Measurements from ENCODE around the gene RAB14. TPM values are rescaled to one million over a fixed set of nuclear protein-coding genes. Genes with fewer than 3 reads are reported as not detected.
"Not testable (repeated sequence)": the region's sequence is repeated elsewhere in the genome, so short reads cannot be mapped to it uniquely, and the experiment has no call there.

The RAB14 gene
- total and polyA plus RNA-seq, 5 donors: 22.9 to 57.3 (median 47.4) TPM

DNA sequence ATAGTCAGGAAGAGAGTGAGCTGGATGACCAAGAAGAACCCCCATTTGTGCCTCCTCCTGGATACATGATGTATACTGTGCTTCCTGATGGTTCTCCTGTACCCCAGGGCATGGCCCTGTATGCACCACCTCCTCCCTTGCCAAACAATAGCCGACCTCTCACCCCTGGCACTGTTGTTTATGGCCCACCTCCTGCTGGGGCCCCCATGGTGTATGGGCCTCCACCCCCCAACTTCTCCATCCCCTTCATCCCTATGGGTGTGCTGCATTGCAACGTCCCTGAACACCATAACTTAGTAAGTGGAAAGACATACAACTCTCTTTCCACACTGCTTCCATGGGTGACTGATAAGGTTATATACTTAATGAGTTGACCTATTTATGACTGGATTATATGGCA is 51.5 kb downstream of the RAB14 start:
- H3K27me3 ChIP-seq (ENCODE audit: control insufficient read depth, insufficient read depth): no peaks in the 10 kb centered on the region
- intact Hi-C loops (cut with DNase I): no loop called here
- no peak for DNase-seq
- no peaks in the 10 kb centered on the region for H3K4me1 ChIP-seq (ENCODE audit: control insufficient read depth, insufficient read depth, low read length)
- ATAC-seq: no peak
- H3K4me3 ChIP-seq (ENCODE audit: low read length): no peak overlapping the region
- H3K9me3 ChIP-seq (ENCODE audit: control insufficient read depth, low read length): no peaks in the 10 kb centered on the region
- H3K27ac ChIP-seq (ENCODE audit: low read length): no peak overlapping the region
- 53% methylated on average over 2 of the region's 2 CpGs for WGBS

- no peak overlapping the region for H3K27ac ChIP-seq (ENCODE audit: low read length)
- intact Hi-C loops (cut with DNase I): no loop called here
- no peak overlapping the region for H3K4me3 ChIP-seq (ENCODE audit: low read length)
- DNase-seq (no peak), ATAC-seq (no peak)
- H3K9me3 ChIP-seq (ENCODE audit: control insufficient read depth, low read length): no peaks in the 10 kb centered on the region
- WGBS: 87% methylated on average over 2 of the region's 2 CpGs
- no peaks in the 10 kb centered on the region for H3K27me3 ChIP-seq (ENCODE audit: control insufficient read depth, insufficient read depth)
- no peaks in the 10 kb centered on the region for H3K4me1 ChIP-seq (ENCODE audit: control insufficient read depth, insufficient read depth, low read length)
Measured at GRCh38 chr9:121144482-121144881, 57.2 kb downstream of the RAB14 start.

DNA sequence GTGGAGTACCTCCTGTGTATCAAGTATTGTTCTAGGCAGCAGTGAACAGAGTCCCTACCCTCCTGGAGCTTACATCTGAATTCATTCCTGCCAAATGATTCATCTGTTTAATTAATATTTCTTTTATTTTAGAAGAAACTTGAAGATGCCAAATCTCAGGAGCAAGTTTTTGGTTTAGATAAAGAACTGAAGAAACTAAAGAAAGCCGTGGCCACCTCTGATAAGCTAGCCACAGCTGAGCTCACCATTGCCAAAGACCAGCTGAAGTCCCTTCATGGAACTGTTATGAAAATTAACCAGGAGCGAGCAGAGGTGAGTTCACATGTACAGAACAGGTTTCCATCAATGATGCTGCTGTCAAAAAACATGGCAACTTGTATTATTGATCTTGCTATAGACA is 57.9 kb downstream of the RAB14 start:
- Histone ChIP-seq H3K27ac (ENCODE audit: low read length) (no peak overlapping the region), H3K27me3 (ENCODE audit: control insufficient read depth, insufficient read depth) (no peaks in the 10 kb centered on the region), H3K4me1 (ENCODE audit: control insufficient read depth, insufficient read depth, low read length) (no peaks in the 10 kb centered on the region), H3K4me3 (ENCODE audit: low read length) (no peak overlapping the region), H3K9me3 (ENCODE audit: control insufficient read depth, low read length) (no peaks in the 10 kb centered on the region)
- no peak for ATAC-seq
- no peak for DNase-seq
- 96% methylated on average over 2 of the region's 2 CpGs for WGBS
- intact Hi-C loops (cut with DNase I): no loop called here

DNA sequence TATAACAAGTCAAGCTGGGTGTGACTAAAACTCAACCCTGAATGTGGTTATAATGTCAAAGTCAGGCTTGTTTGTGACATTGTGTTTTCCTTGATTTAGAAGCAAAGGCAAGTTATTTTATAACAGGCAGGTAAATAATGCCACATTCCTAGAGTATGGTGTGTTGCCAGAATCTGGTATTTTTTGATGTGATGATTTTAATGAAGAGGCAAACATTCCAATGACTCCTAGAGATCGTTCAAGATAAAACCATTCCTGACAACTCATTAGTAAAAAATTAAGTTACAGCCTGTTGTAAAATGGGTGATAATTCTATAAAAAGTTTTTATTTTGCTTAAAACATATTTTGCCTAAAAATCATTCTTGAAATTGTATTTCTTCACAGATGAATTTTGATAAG is 60.0 kb downstream of the RAB14 start:
- Histone ChIP-seq H3K27me3 (ENCODE audit: control insufficient read depth, insufficient read depth) (no peaks in the 10 kb centered on the region), H3K4me3 (ENCODE audit: low read length) (no peak overlapping the region), H3K27ac (ENCODE audit: low read length) (no peak overlapping the region), H3K9me3 (ENCODE audit: control insufficient read depth, low read length) (no peaks in the 10 kb centered on the region), H3K4me1 (ENCODE audit: control insufficient read depth, insufficient read depth, low read length) (no peaks in the 10 kb centered on the region)
- intact Hi-C loops (cut with DNase I): no loop called here
- 89% methylated on average over 1 of the region's 1 CpG for WGBS
- no peak for DNase-seq
- ATAC-seq: no peak

DNA sequence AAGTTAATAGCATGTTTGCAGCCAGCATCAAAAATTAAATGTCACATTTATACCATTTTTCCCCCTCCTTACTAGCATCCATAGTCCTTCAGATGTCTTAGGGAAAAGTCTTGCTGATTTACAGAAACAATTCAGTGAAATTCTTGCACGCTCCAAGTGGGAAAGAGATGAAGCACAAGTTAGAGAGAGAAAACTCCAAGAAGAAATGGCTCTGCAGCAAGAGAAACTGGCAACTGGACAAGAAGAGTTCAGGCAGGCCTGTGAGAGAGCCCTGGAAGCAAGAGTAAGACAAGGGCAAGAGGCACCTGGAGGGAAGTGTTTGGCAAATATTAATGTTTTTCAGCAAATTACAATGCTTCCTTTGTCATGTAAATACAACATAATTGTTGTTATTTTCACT is 60.4 kb downstream of the RAB14 start:
- intact Hi-C loops (cut with DNase I): no loop called here
- H3K9me3 ChIP-seq (ENCODE audit: control insufficient read depth, low read length): no peaks in the 10 kb centered on the region
- ATAC-seq: no peak
- no peak for DNase-seq
- H3K4me1 ChIP-seq (ENCODE audit: control insufficient read depth, insufficient read depth, low read length): no peaks in the 10 kb centered on the region
- H3K27me3 ChIP-seq (ENCODE audit: control insufficient read depth, insufficient read depth): no peaks in the 10 kb centered on the region
- 87% methylated on average over 1 of the region's 1 CpG for WGBS
- no peak overlapping the region for H3K27ac ChIP-seq (ENCODE audit: low read length)
- H3K4me3 ChIP-seq (ENCODE audit: low read length): no peak overlapping the region

- Histone ChIP-seq H3K4me3 (ENCODE audit: low read length) (no peak overlapping the region), H3K4me1 (ENCODE audit: control insufficient read depth, insufficient read depth, low read length) (no peaks in the 10 kb centered on the region), H3K27ac (ENCODE audit: low read length) (no peak overlapping the region), H3K27me3 (ENCODE audit: control insufficient read depth, insufficient read depth) (no peaks in the 10 kb centered on the region), H3K9me3 (ENCODE audit: control insufficient read depth, low read length) (no peaks in the 10 kb centered on the region)
- DNase-seq (no peak), ATAC-seq (no peak)
- intact Hi-C loops (cut with DNase I): no loop called here
- WGBS: 94% methylated on average over 1 of the region's 1 CpG
Measured at GRCh38 chr9:121140162-121140561, 61.5 kb downstream of the RAB14 start.

DNA sequence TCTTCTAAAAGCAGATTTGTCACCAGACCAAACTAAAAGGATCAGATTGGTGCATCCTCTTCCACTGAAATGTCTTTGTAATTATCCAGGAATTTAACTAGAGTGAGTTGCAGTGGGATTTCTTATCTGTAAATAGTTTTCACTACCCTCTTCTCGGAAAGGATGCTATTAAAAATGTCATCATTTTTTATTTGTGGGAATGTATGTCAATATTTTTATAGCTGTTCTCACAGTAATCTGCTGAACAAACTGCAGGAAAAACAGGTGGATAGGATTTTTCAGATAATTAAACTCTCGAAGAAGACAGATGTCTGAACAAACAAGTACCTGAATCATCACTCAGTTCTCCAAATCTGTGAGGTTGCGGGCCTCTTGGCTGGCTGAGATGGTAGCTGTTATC is 62.7 kb downstream of the RAB14 start:
- no peaks in the 10 kb centered on the region for H3K4me1 ChIP-seq (ENCODE audit: control insufficient read depth, insufficient read depth, low read length)
- intact Hi-C loops (cut with DNase I): no loop called here
- H3K27ac ChIP-seq (ENCODE audit: low read length): no peak overlapping the region
- no peaks in the 10 kb centered on the region for H3K27me3 ChIP-seq (ENCODE audit: control insufficient read depth, insufficient read depth)
- no peak overlapping the region for H3K4me3 ChIP-seq (ENCODE audit: low read length)
- no peak for DNase-seq
- WGBS: 68% methylated on average over 3 of the region's 3 CpGs
- H3K9me3 ChIP-seq (ENCODE audit: control insufficient read depth, low read length): no peaks in the 10 kb centered on the region
- no peak for ATAC-seq

GRCh38 chr9:121138561-121138960 is 63.1 kb downstream of the RAB14 start:
- DNase-seq (no peak), ATAC-seq (no peak)
- Histone ChIP-seq H3K4me3 (ENCODE audit: low read length) (no peak overlapping the region), H3K27ac (ENCODE audit: low read length) (no peak overlapping the region), H3K9me3 (ENCODE audit: control insufficient read depth, low read length) (no peaks in the 10 kb centered on the region), H3K4me1 (ENCODE audit: control insufficient read depth, insufficient read depth, low read length) (no peaks in the 10 kb centered on the region), H3K27me3 (ENCODE audit: control insufficient read depth, insufficient read depth) (no peaks in the 10 kb centered on the region)
- intact Hi-C loops (cut with DNase I): no loop called here

DNA sequence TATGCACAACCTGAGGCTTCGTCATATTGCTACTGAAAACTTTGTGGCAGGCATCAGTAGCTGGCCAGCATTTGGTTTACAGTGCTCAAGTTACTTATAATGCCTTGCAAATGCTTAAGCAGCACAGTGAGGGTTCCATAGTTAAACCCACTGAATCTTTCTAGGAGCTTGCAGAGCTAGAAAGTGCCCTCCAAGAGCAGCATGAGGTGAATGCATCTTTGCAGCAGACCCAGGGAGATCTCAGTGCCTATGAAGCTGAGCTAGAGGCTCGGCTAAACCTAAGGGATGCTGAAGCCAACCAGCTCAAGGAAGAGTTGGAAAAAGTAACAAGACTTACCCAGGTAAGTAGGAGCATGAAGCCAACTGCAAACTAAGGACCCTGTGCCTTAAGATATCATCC is 66.0 kb downstream of the RAB14 start:
- Histone ChIP-seq H3K4me3 (ENCODE audit: low read length) (no peak overlapping the region), H3K9me3 (ENCODE audit: control insufficient read depth, low read length) (no peaks in the 10 kb centered on the region), H3K27me3 (ENCODE audit: control insufficient read depth, insufficient read depth) (no peaks in the 10 kb centered on the region), H3K4me1 (ENCODE audit: control insufficient read depth, insufficient read depth, low read length) (no peaks in the 10 kb centered on the region), H3K27ac (ENCODE audit: low read length) (no peak overlapping the region)
- WGBS: 99% methylated on average over 2 of the region's 2 CpGs
- intact Hi-C loops (cut with DNase I): no loop called here
- ATAC-seq (no peak), DNase-seq (no peak)

GRCh38 chr9:121133104-121133816 is 68.4 kb downstream of the RAB14 start:
- ATAC-seq: no peak
- no peak overlapping the region for H3K27ac ChIP-seq (ENCODE audit: low read length)

DNA sequence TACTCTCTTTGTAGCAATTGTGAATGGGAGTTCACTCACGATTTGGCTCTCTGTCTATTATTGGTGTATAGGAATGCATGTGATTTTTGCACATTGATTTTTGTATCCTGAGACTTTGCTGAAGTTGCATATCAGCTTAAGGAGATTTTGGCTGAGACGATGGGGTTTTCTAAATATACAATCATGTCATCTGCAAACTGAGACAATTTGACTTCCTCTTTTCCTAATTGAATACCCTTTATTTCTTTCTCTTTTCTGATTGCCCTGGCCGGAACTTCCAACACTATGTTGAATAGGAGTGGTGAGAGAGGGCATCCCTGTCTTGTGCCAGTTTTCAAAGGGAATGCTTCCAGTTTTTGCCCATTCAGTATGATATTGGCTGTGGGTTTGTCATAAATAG is 72.3 kb downstream of the RAB14 start:
- ATAC-seq; H3K9me3 ChIP-seq (ENCODE audit: control insufficient read depth, low read length); DNase-seq; intact Hi-C loops (cut with DNase I); H3K27ac ChIP-seq (ENCODE audit: low read length); H3K4me1 ChIP-seq (ENCODE audit: control insufficient read depth, insufficient read depth, low read length); H3K27me3 ChIP-seq (ENCODE audit: control insufficient read depth, insufficient read depth); H3K4me3 ChIP-seq (ENCODE audit: low read length): not testable (repeated sequence)
- 82% methylated on average over 3 of the region's 3 CpGs for WGBS

More at GRCh38 chr9:121133104-121133816, 68.4 kb downstream of the RAB14 start:
- DNase-seq: peak; percentile 15 to 67 (median 55)
- WGBS: 87% methylated on average over 19 of the region's 19 CpGs
- H3K4me3 ChIP-seq (ENCODE audit: low read length): no peak overlapping the region
- intact Hi-C loops (cut with DNase I): no loop called here
- no peaks in the 10 kb centered on the region for H3K9me3 ChIP-seq (ENCODE audit: control insufficient read depth, low read length)
- H3K4me1 ChIP-seq (ENCODE audit: control insufficient read depth, insufficient read depth, low read length): no peaks in the 10 kb centered on the region
- no peaks in the 10 kb centered on the region for H3K27me3 ChIP-seq (ENCODE audit: control insufficient read depth, insufficient read depth)

Measured in right cardiac atrium (tissue), 5 donors.